Thyroid gland (tissue), 4 donors: ENCODE measurements around the gene PSMG4. TPM values are rescaled to one million over a fixed set of nuclear protein-coding genes. Genes with fewer than 3 reads are reported as not detected.
A peak's percentile ranks its signal among the peaks of the same experiment; 100 is the strongest.

Experiments used
- DNase-seq, 2 donors: peaks; one replicate each; pipeline ENCODE4 v3.0.0-alpha.2; 2019
- H3K27ac ChIP-seq, 3 donors: fragments of 200-600 bp; sonication (generic); 1 replicate in 2 of 3; 2 replicates in 1 of 3; pipeline ENCODE4 v1.5.1; 2016 to 2019; ENCODE audit warnings: mild to moderate bottlenecking in 1 of 3, moderate library complexity in 1 of 3
- H3K27me3 ChIP-seq: fragments of 200-600 bp; sonication (generic); one replicate; pipeline ENCODE4 v1.5.1; 2019
- H3K36me3 ChIP-seq, 2 donors: fragments of 200-600 bp; sonication (generic); one replicate each; pipeline ENCODE4 v1.5.1; 2016 to 2019
- H3K4me1 ChIP-seq, 2 donors: fragments of 200-600 bp; sonication (generic); one replicate each; pipeline ENCODE4 v1.5.1; 2017 to 2019
- H3K4me3 ChIP-seq, 3 donors: fragments of 200-600 bp; sonication (generic); replicated peaks in 1 of 3; 1 replicate in 2 of 3; 2 replicates in 1 of 3; pipeline ENCODE4 v1.5.1; 2016; ENCODE audit warnings: mild to moderate bottlenecking in 1 of 3
- H3K9me3 ChIP-seq: fragments of 200-600 bp; sonication (generic); one replicate; pipeline ENCODE4 v1.5.1; 2017
- POLR2A ChIP-seq, 2 donors: fragments of 450-650 bp; IDR thresholded peaks; one replicate each; pipeline ENCODE4 v1.6.1; 2017; ENCODE audit warnings: antibody characterized with exemption in 2 of 2, mild to moderate bottlenecking in 2 of 2, moderate library complexity in 1 of 2
- WGBS, 2 donors: methylation state at CpG; one replicate each; pipeline ENCODE4 v1.1.5; 2017; 5-methylcytosine and 5-hydroxymethylcytosine counted together
- intact Hi-C: fragments of 100-400 bp; cut with DNase I; formaldehyde crosslinking; loops from one replicate; pipeline ENCODE4 v1.15.1; 2023
- total RNA-seq, 4 donors: library from RNA; depleted of rRNA; stranded (reverse); fragments of >200 nt; gene quantifications; one replicate each; pipeline ENCODE4 v1.2.3, GENCODE V29; 2016
- TF ChIP-seq, protein P1 (sequence below), 6 experiments: fragments of 200-600 bp in 3 of 6; fragments of 450-650 bp in 3 of 6; sonication (generic) in 3 of 6; IDR thresholded peaks; one replicate each; pipeline ENCODE4 v1.5.1; 2016 to 2019; ENCODE audit warnings: antibody characterized with exemption in 6 of 6, mild to moderate bottlenecking in 2 of 6, inconsistent platforms in 1 of 6, moderate library complexity in 1 of 6

PSMG4 gene
- total RNA-seq, 4 donors from 2014 or later: 19.6 to 41.8 (median 34.4) TPM

DNA sequence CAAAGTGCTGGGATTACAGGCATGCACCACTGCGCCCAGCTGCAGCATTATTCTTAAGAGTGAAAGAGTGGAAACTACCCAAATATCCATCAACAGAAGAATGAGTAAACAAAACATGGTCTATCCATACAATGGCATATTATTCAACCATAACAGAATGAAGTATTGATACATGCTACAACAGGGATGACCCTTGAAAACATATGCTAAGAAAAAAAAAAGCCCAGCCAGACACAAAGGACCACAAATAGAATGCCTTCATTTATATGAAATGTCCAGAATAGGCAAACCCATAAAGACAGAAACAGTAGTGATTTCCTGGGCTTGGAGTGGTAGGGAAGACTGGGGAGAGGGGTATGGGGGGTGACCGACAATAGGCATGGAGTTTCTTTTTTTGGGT is 38.4 kb upstream of the PSMG4 start:
- H3K4me3 ChIP-seq: no peak overlapping the region
- TF ChIP-seq, protein P1, sequence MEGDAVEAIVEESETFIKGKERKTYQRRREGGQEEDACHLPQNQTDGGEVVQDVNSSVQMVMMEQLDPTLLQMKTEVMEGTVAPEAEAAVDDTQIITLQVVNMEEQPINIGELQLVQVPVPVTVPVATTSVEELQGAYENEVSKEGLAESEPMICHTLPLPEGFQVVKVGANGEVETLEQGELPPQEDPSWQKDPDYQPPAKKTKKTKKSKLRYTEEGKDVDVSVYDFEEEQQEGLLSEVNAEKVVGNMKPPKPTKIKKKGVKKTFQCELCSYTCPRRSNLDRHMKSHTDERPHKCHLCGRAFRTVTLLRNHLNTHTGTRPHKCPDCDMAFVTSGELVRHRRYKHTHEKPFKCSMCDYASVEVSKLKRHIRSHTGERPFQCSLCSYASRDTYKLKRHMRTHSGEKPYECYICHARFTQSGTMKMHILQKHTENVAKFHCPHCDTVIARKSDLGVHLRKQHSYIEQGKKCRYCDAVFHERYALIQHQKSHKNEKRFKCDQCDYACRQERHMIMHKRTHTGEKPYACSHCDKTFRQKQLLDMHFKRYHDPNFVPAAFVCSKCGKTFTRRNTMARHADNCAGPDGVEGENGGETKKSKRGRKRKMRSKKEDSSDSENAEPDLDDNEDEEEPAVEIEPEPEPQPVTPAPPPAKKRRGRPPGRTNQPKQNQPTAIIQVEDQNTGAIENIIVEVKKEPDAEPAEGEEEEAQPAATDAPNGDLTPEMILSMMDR (IDR thresholded peaks at IDR 0.05): no peak
- TF ChIP-seq POLR2A (IDR thresholded peaks at IDR 0.05): no peak
- H3K9me3 ChIP-seq: no peaks in the 10 kb centered on the region
- H3K27me3 ChIP-seq: no peaks in the 10 kb centered on the region
- H3K36me3 ChIP-seq: no peaks in the 10 kb centered on the region
- peaks cover 6 to 11% of the 10 kb centered on the region in 2 donors for H3K4me1 ChIP-seq
- DNase-seq: no peak
- intact Hi-C loops: no loop called here
- 89 to 100% methylated on average over 2 of the region's 2 CpGs for WGBS, 2 donors
- no peak overlapping the region for H3K27ac ChIP-seq

- WGBS, 2 donors: 92 to 97% methylated on average over 4 of the region's 4 CpGs
- no peaks in the 10 kb centered on the region for H3K36me3 ChIP-seq
- intact Hi-C loops: no loop called here
Observed at GRCh38 chr6:3221578-3221977, 37.2 kb upstream of the PSMG4 start.

DNA sequence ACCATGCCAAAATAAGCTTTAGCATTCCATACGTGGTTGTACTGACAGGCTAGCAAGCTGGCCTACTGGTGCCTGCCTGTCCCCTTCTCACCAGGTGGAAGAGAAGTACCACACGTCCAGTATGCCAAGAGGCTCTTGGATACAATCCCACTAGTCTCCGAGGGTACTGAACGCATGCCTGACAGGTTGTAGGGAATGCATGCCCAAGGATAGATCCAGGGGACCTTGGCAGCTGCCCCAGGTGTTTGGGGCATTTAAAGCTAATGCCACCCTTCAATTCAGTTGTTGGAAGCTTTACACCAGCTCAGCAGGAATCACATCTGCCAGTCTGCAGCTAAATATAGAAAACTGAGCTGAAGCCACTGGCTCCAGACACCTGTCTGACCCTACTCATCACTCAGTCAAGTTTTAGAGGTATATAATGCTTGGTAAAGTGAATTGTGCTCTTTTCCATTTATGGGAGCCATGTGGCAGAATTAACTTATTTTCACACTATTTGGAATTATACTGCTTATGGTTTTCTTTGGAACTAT is 36.2 kb upstream of the PSMG4 start:
- Histone ChIP-seq H3K27ac (peak overlapping the region in 1 of 3 donors; percentile 2), H3K4me3 (no peak overlapping the region), H3K9me3 (no peaks in the 10 kb centered on the region), H3K4me1 (peaks cover 17 to 23% of the 10 kb centered on the region in 2 donors), H3K36me3 (no peaks in the 10 kb centered on the region), H3K27me3 (peaks cover 2% of the 10 kb centered on the region)
- 8 to 44% methylated on average over 4 of the region's 4 CpGs for WGBS, 2 donors
- intact Hi-C loops: no loop called here
- DNase-seq: peak; percentile 94 to 95
- TF ChIP-seq, protein P1 (IDR thresholded peaks at IDR 0.05): no peak
- no peak for TF ChIP-seq POLR2A (IDR thresholded peaks at IDR 0.05)

More at GRCh38 chr6:3221578-3221977, 37.2 kb upstream of the PSMG4 start:
- H3K9me3 ChIP-seq: no peaks in the 10 kb centered on the region
- H3K27me3 ChIP-seq: no peaks in the 10 kb centered on the region
- no peak overlapping the region for H3K27ac ChIP-seq
- no peak overlapping the region for H3K4me3 ChIP-seq
- no peak for DNase-seq
- no peak for TF ChIP-seq POLR2A (IDR thresholded peaks at IDR 0.05)
- TF ChIP-seq, protein P1 (IDR thresholded peaks at IDR 0.05): no peak
- H3K4me1 ChIP-seq: peaks cover 7 to 13% of the 10 kb centered on the region in 2 donors

GRCh38 chr6:3226042-3226441 is 32.7 kb upstream of the PSMG4 start:
- no peak overlapping the region for H3K27ac ChIP-seq
- H3K27me3 ChIP-seq: peaks cover 15% of the 10 kb centered on the region
- H3K4me1 ChIP-seq: peaks cover 38 to 41% of the 10 kb centered on the region in 2 donors
- DNase-seq: no peak
- H3K9me3 ChIP-seq: no peaks in the 10 kb centered on the region
- intact Hi-C loops: no loop called here
- no peaks in the 10 kb centered on the region for H3K36me3 ChIP-seq
- no peak for TF ChIP-seq POLR2A (IDR thresholded peaks at IDR 0.05)
- TF ChIP-seq, protein P1 (IDR thresholded peaks at IDR 0.05): no peak
- no peak overlapping the region for H3K4me3 ChIP-seq
- 95 to 96% methylated on average over 10 of the region's 10 CpGs for WGBS, 2 donors

- peaks cover 45 to 47% of the 10 kb centered on the region in 2 donors for H3K4me1 ChIP-seq
- 5 to 7% methylated on average over 23 to 47 of the region's 54 CpGs for WGBS, 2 donors
- DNase-seq: peak; percentile 42 to 60
Observed at GRCh38 chr6:3226481-3227362, 32.0 kb upstream of the PSMG4 start.

More at GRCh38 chr6:3226481-3227362, 32.0 kb upstream of the PSMG4 start:
- intact Hi-C loops: no loop called here
- Histone ChIP-seq H3K27me3 (peaks cover 15% of the 10 kb centered on the region), H3K9me3 (no peaks in the 10 kb centered on the region), H3K36me3 (no peaks in the 10 kb centered on the region), H3K4me3 (peak overlapping the region in 2 of 3 donors; percentile 18 to 21), H3K27ac (no peak overlapping the region)
- TF ChIP-seq POLR2A (IDR thresholded peaks at IDR 0.05): no peak
- TF ChIP-seq, protein P1 (IDR thresholded peaks at IDR 0.05): no peak
